Fibroblast of skin of back (primary cell): ENCODE data around the gene MC1R.
"Not testable (repeated sequence)": the region's sequence is repeated elsewhere in the genome, so short reads cannot be mapped to it uniquely, and the experiment has no call there.

Source experiments
- DNase-seq: peaks from one replicate; pipeline ENCODE4 v3.0.0-alpha.2; 2013

Gene MC1R

GRCh38 chr16:89962754-89963498 is 44.3 kb downstream of the MC1R start:
- no peak for DNase-seq

GRCh38 chr16:89964201-89964600 is 45.5 kb downstream of the MC1R start:
- no peak for DNase-seq

GRCh38 chr16:89965447-89966225 is 47.0 kb downstream of the MC1R start:
- DNase-seq = no peak

DNA sequence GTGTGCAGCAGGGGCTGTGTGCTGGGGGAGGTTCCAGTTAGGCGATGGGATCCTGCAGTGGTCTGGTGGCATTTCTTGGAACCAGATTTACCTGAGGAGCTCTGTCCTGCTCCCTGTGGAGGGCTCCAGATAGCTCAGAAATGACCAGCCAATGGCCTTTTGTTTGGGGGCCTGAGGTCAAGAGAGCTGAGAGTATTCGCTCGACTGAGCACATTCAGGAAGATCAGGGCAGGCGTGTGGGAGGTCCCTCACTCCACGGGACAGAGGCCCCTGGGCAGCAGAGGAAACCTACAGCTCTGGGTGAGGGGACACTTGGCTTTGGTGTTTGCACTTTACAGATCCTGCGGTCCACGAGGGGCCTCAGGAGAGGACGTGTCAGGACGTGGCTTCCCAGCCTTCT is 48.1 kb downstream of the MC1R start:
- no peak for DNase-seq

DNA sequence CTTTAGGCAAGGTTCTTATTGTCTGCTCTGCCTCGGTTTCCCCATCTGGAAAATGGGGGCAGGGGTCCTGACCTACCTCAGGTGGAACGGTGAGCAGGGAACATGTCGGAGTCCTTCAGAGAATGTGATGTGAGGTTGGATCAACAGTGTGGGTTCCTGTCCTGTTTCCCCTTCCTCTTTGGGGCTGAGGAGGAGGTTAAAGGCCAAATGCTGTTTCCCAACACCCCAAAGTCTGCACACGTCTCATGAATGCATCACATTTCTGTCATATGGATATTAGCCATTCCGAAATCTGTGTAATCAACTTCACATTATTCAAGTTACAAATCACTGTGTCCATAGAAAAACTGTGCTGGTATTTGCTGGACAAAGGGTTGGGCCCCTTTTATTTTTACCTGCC is 48.8 kb downstream of the MC1R start:
- DNase-seq = not testable (repeated sequence)

DNA sequence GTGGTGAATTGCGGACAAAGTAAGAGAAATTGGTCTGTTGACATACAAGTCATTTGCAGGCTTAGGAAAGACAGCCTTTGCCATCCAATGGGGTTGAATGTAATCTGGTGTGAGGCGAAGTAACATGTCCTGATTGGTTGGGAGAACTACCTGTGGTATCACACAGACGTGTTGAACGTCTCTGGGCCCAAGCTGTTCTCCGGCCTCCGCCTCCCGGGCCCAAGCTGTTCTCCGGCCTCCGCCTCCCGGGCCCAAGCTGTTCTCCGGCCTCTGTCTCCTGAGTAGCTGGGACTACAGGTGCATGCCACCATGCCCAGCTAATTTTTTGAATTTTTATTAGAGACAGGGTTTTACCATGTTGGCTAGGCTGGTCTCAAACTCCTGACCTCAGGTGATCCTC is 49.4 kb downstream of the MC1R start:
- DNase-seq = not testable (repeated sequence)

DNA sequence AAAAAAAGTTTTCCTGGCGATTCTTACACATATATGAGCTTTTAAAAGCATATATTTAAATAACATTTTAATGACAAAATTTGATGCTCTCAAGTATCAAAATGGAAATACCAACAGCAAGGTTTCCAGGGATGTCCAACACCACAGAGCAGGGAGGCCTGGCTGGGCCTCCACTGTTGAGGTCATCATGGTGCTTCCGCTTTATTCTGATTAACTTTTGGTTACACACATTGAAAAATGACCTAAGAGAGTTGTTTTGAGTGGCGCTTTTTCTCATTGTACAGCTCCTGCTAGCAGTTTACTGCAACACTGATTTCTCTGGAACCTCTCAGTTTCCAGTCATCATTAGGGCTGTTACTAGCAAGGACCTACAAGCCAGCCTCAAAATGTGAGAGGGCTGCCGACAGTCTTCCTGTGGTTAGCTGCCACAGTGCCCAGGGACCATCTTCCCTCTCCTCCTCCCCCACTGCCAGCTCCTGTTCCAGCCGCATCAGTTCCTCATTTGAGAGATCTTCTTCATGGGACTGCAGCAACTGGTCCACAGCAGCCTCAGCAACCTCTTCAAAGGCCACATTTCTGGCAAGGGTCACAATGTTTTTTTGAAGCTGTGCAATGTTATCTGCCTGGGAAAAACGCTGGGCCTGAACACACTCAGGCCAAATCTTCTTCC is 51.2 kb downstream of the MC1R start:
- DNase-seq = no peak
